Measurements from ENCODE around the gene PRR29.

- TF ChIP-seq CTCF (IDR thresholded peaks at IDR 0.05) (no peak), POLR2AphosphoS5 (IDR thresholded peaks at IDR 0.05) (no peak), POLR2A (IDR thresholded peaks at IDR 0.05) (no peak), EP300 (IDR thresholded peaks at IDR 0.05) (no peak)
Measured at GRCh38 chr17:64001091-64001579, 3.0 kb downstream of the PRR29 start.

Measured in sigmoid colon (tissue), 4 donors.